Endothelial cell of umbilical vein (primary cell): ENCODE data around the gene KCNS1.

ENCODE experiments used
- EZH2 ChIP-seq: IDR thresholded peaks from 2 replicates; pipeline ENCODE4 v1.6.1; 2012; ENCODE audit warnings: borderline replicate concordance, low read depth, mild to moderate bottlenecking, moderate library complexity, low read length, inconsistent platforms; ENCODE audit not compliant: severe bottlenecking
- JUN ChIP-seq: IDR thresholded peaks from 2 replicates; pipeline ENCODE4 v1.6.1; 2011; ENCODE audit warnings: borderline replicate concordance, low read depth; ENCODE audit not compliant: insufficient read length, insufficient read depth
- MYC ChIP-seq: IDR thresholded peaks from one replicate; pipeline ENCODE4 v1.6.1; 2011; ENCODE audit warnings: mild to moderate bottlenecking, low read depth, low read length
- POLR2A ChIP-seq: IDR thresholded peaks from 2 replicates; pipeline ENCODE4 v1.6.1; 2012; ENCODE audit warnings: low read depth, mild to moderate bottlenecking, control low read depth, low read length
- TF ChIP-seq, protein P1 (sequence below), 2 donors: IDR thresholded peaks; 1 replicate in 1 of 2; 2 replicates in 1 of 2; pipeline ENCODE4 v1.5.1; 2011; ENCODE audit warnings: low read length in 2 of 2, mild to moderate bottlenecking in 2 of 2, moderate library complexity in 2 of 2, control low read depth in 1 of 2, inconsistent platforms in 1 of 2, low read depth in 1 of 2; ENCODE audit not compliant: insufficient read depth in 1 of 2; ENCODE audit errors: extremely low read depth in 1 of 2

- TF ChIP-seq, protein P1, sequence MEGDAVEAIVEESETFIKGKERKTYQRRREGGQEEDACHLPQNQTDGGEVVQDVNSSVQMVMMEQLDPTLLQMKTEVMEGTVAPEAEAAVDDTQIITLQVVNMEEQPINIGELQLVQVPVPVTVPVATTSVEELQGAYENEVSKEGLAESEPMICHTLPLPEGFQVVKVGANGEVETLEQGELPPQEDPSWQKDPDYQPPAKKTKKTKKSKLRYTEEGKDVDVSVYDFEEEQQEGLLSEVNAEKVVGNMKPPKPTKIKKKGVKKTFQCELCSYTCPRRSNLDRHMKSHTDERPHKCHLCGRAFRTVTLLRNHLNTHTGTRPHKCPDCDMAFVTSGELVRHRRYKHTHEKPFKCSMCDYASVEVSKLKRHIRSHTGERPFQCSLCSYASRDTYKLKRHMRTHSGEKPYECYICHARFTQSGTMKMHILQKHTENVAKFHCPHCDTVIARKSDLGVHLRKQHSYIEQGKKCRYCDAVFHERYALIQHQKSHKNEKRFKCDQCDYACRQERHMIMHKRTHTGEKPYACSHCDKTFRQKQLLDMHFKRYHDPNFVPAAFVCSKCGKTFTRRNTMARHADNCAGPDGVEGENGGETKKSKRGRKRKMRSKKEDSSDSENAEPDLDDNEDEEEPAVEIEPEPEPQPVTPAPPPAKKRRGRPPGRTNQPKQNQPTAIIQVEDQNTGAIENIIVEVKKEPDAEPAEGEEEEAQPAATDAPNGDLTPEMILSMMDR (IDR thresholded peaks at IDR 0.05; ENCODE audit: extremely low read depth in 1 of 2, insufficient read depth in 1 of 2, low read depth in 1 of 2, low read length in 2 of 2), result no peak
- TF ChIP-seq JUN, result no peak
- no peak for TF ChIP-seq POLR2A
- TF ChIP-seq EZH2, result no peak
- no peak for TF ChIP-seq MYC
Measured at GRCh38 chr20:45115386-45115774, 14.5 kb upstream of the KCNS1 start.
